ENCODE measurements around the gene CEP44. TPM values are rescaled to one million over a fixed set of nuclear protein-coding genes. Genes with fewer than 3 reads are reported as not detected.

CEP44 gene
- total RNA-seq (2014; rRNA removed; shearing (Covaris generic)) (8.1 and 17.6 TPM in 2 replicates), polyA plus RNA-seq (2016; fragmentation: Nextera tagmentation; extraction: Ambion mirVana) (6.0 and 6.1 TPM in 2 replicates)

- no peaks in the 10 kb centered on the region for H4K20me1 ChIP-seq (ENCODE audit: insufficient read depth)
- H3K4me3 ChIP-seq: peak within 1 kb of the TSS; percentile 95
- 1% methylated on average over 49 to 52 of the region's 52 CpGs for WGBS, 2 experiments (ENCODE audit: low coverage in 1 of 2, low lambda C conversion rate in 2 of 2, missing lambda C conversion rate in 2 of 2)
- peaks cover 88% of the 10 kb centered on the region for H3K79me2 ChIP-seq (ENCODE audit: insufficient read depth)
- DNase-seq: peak; percentile 90
- TF ChIP-seq EZH2phosphoT487 (IDR thresholded peaks at IDR 0.05; ENCODE audit: insufficient read depth, low read depth) (no peak), EZH2 (IDR thresholded peaks at IDR 0.05; ENCODE audit: insufficient read depth, poor library complexity, severe bottlenecking) (no peak)
- in situ Hi-C loops (cut with MboI): no loop called here
- peak within 1 kb of the TSS; percentile 98 for H3K4me2 ChIP-seq (ENCODE audit: unreplicated experiment)
- peak within 1 kb of the TSS; percentile 98 for H2AFZ ChIP-seq
- H3K9me3 ChIP-seq (ENCODE audit: low read depth): no peaks in the 10 kb centered on the region
- H3K36me3 ChIP-seq (ENCODE audit: low read depth): peaks cover 8% of the 10 kb centered on the region; the same call in 1 of the 2 replicates
- no peaks in the 10 kb centered on the region for H3K9me2 ChIP-seq (ENCODE audit: insufficient read depth)
- H3K4me1 ChIP-seq (ENCODE audit: insufficient read depth): peaks cover 21% of the 10 kb centered on the region
- H3K27ac ChIP-seq: peak within 1 kb of the TSS; percentile 98
- peak within 1 kb of the TSS; percentile 97 for H3K9ac ChIP-seq
- H3F3A ChIP-seq (ENCODE audit: insufficient read depth): peaks cover 6% of the 10 kb centered on the region; the same call in 1 of the 2 replicates
- no peaks in the 10 kb centered on the region for H3K27me3 ChIP-seq (replicated peaks; ENCODE audit: insufficient read depth)
Observed at GRCh38 chr4:174283507-174284471, at the start of gene CEP44, which contains the start of gene FBXO8. Gene CEP44, plus strand, starts transcription at chr4:174283911. Its CDS starts 15,211 bp downstream, at chr4:174299122. Gene FBXO8, minus strand, starts transcription at chr4:174283667. Its CDS starts 20,575 bp downstream, at chr4:174263092.

DNA sequence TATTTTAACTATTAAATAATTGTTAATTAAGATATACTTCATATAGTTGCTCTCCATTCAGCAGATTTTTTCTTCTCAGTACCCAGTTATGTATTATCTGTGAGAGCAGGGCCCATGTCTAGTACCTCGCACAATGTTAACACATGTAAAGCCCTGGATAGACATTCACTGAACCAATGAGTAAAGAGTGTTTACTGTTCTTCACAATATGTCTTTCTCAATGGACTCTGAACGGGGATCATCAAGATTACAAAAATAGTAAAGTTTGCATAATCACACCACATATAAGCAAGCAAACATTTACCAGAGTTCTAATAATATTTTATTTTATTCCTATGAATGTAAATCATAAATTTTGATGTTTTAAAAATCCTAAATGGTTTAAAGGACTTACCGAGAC, 47.4 kb upstream of the CEP44 start:
- Histone ChIP-seq H3K27me3 (replicated peaks; ENCODE audit: insufficient read depth) (no peaks in the 10 kb centered on the region), H4K20me1 (ENCODE audit: insufficient read depth) (no peaks in the 10 kb centered on the region), H3K9me2 (ENCODE audit: insufficient read depth) (no peaks in the 10 kb centered on the region), H2AFZ (no peak overlapping the region), H3K4me2 (ENCODE audit: unreplicated experiment) (no peak overlapping the region), H3K36me3 (ENCODE audit: low read depth) (peaks cover 17% of the 10 kb centered on the region; the same call in 1 of the 2 replicates), H3K4me3 (no peak overlapping the region), H3K9me3 (ENCODE audit: low read depth) (no peaks in the 10 kb centered on the region), H3F3A (ENCODE audit: insufficient read depth) (no peaks in the 10 kb centered on the region), H3K4me1 (ENCODE audit: insufficient read depth) (no peaks in the 10 kb centered on the region), H3K9ac (no peak overlapping the region), H3K27ac (no peak overlapping the region), H3K79me2 (ENCODE audit: insufficient read depth) (no peaks in the 10 kb centered on the region)
- WGBS, 2 experiments (ENCODE audit: low coverage in 1 of 2, low lambda C conversion rate in 2 of 2, missing lambda C conversion rate in 2 of 2): 81 to 84% methylated on average over 3 of the region's 3 CpGs
- in situ Hi-C loops (cut with MboI): no loop called here
- no peak for DNase-seq
- TF ChIP-seq EZH2 (IDR thresholded peaks at IDR 0.05; ENCODE audit: insufficient read depth, poor library complexity, severe bottlenecking): no peak
- TF ChIP-seq EZH2phosphoT487 (IDR thresholded peaks at IDR 0.05; ENCODE audit: insufficient read depth, low read depth): no peak

DNA sequence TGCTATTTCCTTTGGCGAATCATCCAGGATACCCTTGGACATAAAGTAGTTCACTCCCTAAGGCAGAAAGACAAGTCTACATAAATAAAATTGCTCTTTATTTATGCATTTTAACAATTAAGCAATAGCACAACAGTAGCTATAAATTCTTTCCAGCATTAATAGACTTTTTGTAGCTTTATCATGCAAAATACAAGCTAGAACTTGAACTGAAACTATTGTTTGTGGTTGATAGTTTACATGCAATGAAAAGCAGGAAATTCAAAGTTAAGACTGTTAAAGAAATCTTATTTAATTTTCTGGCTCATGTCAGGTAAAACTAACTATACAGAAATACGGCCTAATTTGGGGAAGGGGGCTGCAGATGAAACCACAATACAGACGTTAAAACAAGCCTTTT, 42.5 kb upstream of the CEP44 start:
- Histone ChIP-seq H3K27me3 (replicated peaks; ENCODE audit: insufficient read depth) (no peaks in the 10 kb centered on the region), H3K4me3 (no peak overlapping the region), H4K20me1 (ENCODE audit: insufficient read depth) (no peaks in the 10 kb centered on the region), H3K36me3 (ENCODE audit: low read depth) (peaks cover 17% of the 10 kb centered on the region; the same call in 1 of the 2 replicates), H3F3A (ENCODE audit: insufficient read depth) (0 out of 2 replicates have a peak, but pooled peaks cover 3% of the 10 kb centered on the region), H3K9ac (no peak overlapping the region), H3K9me2 (ENCODE audit: insufficient read depth) (no peaks in the 10 kb centered on the region), H3K79me2 (ENCODE audit: insufficient read depth) (no peaks in the 10 kb centered on the region), H2AFZ (no peak overlapping the region), H3K4me1 (ENCODE audit: insufficient read depth) (peaks cover 9% of the 10 kb centered on the region), H3K27ac (no peak overlapping the region), H3K9me3 (ENCODE audit: low read depth) (no peaks in the 10 kb centered on the region), H3K4me2 (ENCODE audit: unreplicated experiment) (no peak overlapping the region)
- no peak for DNase-seq
- in situ Hi-C loops (cut with MboI): no loop called here
- no peak for TF ChIP-seq EZH2 (IDR thresholded peaks at IDR 0.05; ENCODE audit: insufficient read depth, poor library complexity, severe bottlenecking)
- TF ChIP-seq EZH2phosphoT487 (IDR thresholded peaks at IDR 0.05; ENCODE audit: insufficient read depth, low read depth): no peak
- 85% methylated on average over 3 of the region's 3 CpGs for WGBS, 2 experiments (ENCODE audit: low coverage in 1 of 2, low lambda C conversion rate in 2 of 2, missing lambda C conversion rate in 2 of 2)

DNA sequence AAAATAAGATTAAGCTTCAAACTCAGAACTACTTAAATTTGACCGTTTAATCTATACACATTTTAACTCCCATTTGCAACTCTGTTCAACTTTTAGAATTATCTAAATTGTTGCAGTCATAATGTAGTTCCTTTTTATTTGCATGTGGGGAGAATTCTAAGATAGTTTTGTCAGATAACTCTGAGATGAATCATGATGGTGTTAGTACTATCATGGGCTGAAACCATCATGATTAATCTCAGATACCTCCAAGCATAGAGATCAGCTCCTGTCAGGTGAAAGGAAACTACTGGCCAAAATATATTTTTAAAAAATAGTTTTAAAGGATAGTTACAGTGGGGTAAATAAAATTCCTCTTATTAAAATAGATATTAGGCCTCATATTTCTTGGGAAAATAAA, 39.3 kb upstream of the CEP44 start:
- Histone ChIP-seq H3K4me2 (ENCODE audit: unreplicated experiment) (no peak overlapping the region), H3K9me2 (ENCODE audit: insufficient read depth) (no peaks in the 10 kb centered on the region), H3K4me1 (ENCODE audit: insufficient read depth) (peaks cover 9% of the 10 kb centered on the region), H3K27me3 (replicated peaks; ENCODE audit: insufficient read depth) (no peaks in the 10 kb centered on the region), H3K4me3 (no peak overlapping the region), H3K36me3 (ENCODE audit: low read depth) (peaks cover 9% of the 10 kb centered on the region; the same call in 1 of the 2 replicates), H3K9ac (no peak overlapping the region), H3F3A (ENCODE audit: insufficient read depth) (0 out of 2 replicates have a peak, but pooled peaks cover 3% of the 10 kb centered on the region), H4K20me1 (ENCODE audit: insufficient read depth) (no peaks in the 10 kb centered on the region), H2AFZ (no peak overlapping the region), H3K27ac (no peak overlapping the region), H3K9me3 (ENCODE audit: low read depth) (no peaks in the 10 kb centered on the region), H3K79me2 (ENCODE audit: insufficient read depth) (no peaks in the 10 kb centered on the region)
- in situ Hi-C loops (cut with MboI): no loop called here
- TF ChIP-seq EZH2phosphoT487 (IDR thresholded peaks at IDR 0.05; ENCODE audit: insufficient read depth, low read depth) (no peak), EZH2 (IDR thresholded peaks at IDR 0.05; ENCODE audit: insufficient read depth, poor library complexity, severe bottlenecking) (no peak)
- WGBS, 2 experiments (ENCODE audit: low coverage in 1 of 2, low lambda C conversion rate in 2 of 2, missing lambda C conversion rate in 2 of 2): 79 to 85% methylated on average over 1 of the region's 1 CpG
- peak; percentile 50 for DNase-seq

Data from GM23248 (cell line).